ENCODE results near the gene CZIB.
A peak's percentile ranks its signal among the peaks of the same experiment; 100 is the strongest.
"Not testable (repeated sequence)": the region's sequence is repeated elsewhere in the genome, so short reads cannot be mapped to it uniquely, and the experiment has no call there.

CZIB gene

GRCh38 chr1:53188099-53188498 is 32.3 kb downstream of the CZIB start:
- TF ChIP-seq CTCF (IDR thresholded peaks at IDR 0.05; ENCODE audit: insufficient read depth, missing control alignments): no peak

GRCh38 chr1:53187401-53187800 is 33.0 kb downstream of the CZIB start:
- no peak for DNase-seq (ENCODE audit: insufficient read length, low spot score)
- TF ChIP-seq CTCF (IDR thresholded peaks at IDR 0.05; ENCODE audit: insufficient read depth, missing control alignments): no peak
- no peak for FAIRE-seq

More at GRCh38 chr1:53188099-53188498, 32.3 kb downstream of the CZIB start:
- DNase-seq (ENCODE audit: insufficient read length, low spot score): no peak
- no peak for FAIRE-seq

- TF ChIP-seq CTCF (IDR thresholded peaks at IDR 0.05; ENCODE audit: insufficient read depth, missing control alignments): no peak
- no peak for DNase-seq (ENCODE audit: insufficient read length, low spot score)
- FAIRE-seq: no peak
Measured at GRCh38 chr1:53186533-53186932, 33.9 kb downstream of the CZIB start.

GRCh38 chr1:53185955-53186297 is 34.5 kb downstream of the CZIB start:
- FAIRE-seq; DNase-seq (ENCODE audit: insufficient read length, low spot score): not testable (repeated sequence)
- TF ChIP-seq CTCF (IDR thresholded peaks at IDR 0.05; ENCODE audit: insufficient read depth, missing control alignments): peak; percentile 4

- no peak for TF ChIP-seq CTCF (IDR thresholded peaks at IDR 0.05; ENCODE audit: insufficient read depth, missing control alignments)
- FAIRE-seq: no peak
- no peak for DNase-seq (ENCODE audit: insufficient read length, low spot score)
Measured at GRCh38 chr1:53183095-53183990, 37.1 kb downstream of the CZIB start.

- no peak for DNase-seq (ENCODE audit: insufficient read length, low spot score)
- no peak for FAIRE-seq
- no peak for TF ChIP-seq CTCF (IDR thresholded peaks at IDR 0.05; ENCODE audit: insufficient read depth, missing control alignments)
Measured at GRCh38 chr1:53182716-53183094, 37.7 kb downstream of the CZIB start.

- TF ChIP-seq CTCF (IDR thresholded peaks at IDR 0.05; ENCODE audit: insufficient read depth, missing control alignments): peak; percentile 89
- peak; percentile 62 for DNase-seq (ENCODE audit: insufficient read length, low spot score)
- no peak for FAIRE-seq
Measured at GRCh38 chr1:53182111-53182593, 38.3 kb downstream of the CZIB start.

Measured in D721Med (cell line).